ENCODE data around the gene CCRL2. TPM values are rescaled to one million over a fixed set of nuclear protein-coding genes. Genes with fewer than 3 reads are reported as not detected.

The CCRL2 gene, protein sequence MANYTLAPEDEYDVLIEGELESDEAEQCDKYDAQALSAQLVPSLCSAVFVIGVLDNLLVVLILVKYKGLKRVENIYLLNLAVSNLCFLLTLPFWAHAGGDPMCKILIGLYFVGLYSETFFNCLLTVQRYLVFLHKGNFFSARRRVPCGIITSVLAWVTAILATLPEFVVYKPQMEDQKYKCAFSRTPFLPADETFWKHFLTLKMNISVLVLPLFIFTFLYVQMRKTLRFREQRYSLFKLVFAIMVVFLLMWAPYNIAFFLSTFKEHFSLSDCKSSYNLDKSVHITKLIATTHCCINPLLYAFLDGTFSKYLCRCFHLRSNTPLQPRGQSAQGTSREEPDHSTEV
- 0.72 and 0.88 TPM in 2 replicates for total RNA-seq

DNA sequence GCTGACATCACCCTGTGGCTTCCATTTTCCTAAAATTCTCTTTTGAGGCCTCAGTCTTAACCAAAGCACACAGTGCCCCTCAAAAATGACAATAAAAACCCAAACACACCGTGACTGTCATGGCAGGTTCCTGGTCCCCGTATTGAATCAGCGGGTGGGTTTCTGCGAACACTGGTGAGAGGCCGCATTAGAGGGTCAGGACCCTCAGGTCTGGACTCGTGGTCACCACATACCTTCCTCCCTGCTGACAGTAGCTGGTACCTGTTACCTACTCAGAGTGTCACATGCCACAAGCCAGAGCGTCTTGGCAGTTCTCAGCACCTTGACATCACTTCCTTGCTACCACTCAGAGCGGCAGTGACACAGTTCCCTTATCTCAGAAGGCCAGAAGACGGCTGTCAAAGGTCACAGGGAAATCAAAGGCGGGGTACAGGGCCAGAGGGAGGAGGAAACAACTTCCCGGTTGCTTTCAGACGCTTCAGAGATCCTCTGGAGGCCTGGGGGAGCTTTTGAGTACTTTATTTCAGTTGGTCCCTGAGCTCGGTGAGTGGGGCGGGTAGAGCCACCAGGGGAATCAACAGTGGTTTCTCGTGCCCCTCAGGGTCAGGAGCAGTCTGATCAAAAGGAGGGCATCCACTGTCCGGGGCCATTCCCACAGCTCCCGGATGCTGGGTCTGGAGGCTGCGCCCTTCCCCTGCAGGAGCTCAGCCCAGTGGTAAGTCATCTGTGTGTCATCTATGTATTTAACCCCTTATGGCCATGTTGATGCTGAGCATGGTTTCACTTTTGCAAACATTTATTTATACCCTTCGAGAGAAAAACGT is at the start of gene CCRL2, which contains the start of gene CCR5AS:
TSS of gene CCRL2 (plus strand) at position 472 of the 824 bp plus-strand sequence. CDS start 821 bp downstream, outside the sequence.
TSS of gene CCR5AS (minus strand) at position 279 of the 824 bp plus-strand sequence.
- H3K4me1 ChIP-seq (ENCODE audit: insufficient read depth, low read length), result peaks cover 42% of the 10 kb centered on the region
- H3K79me2 ChIP-seq (ENCODE audit: insufficient read depth, low read length), result no peaks in the 10 kb centered on the region
- no peaks in the 10 kb centered on the region for H3K9me3 ChIP-seq (ENCODE audit: low read depth, low read length)
- H3K4me3 ChIP-seq (ENCODE audit: insufficient read depth, low read length), result peak within 1 kb of the TSS; percentile 62
- H3K27ac ChIP-seq (ENCODE audit: low read depth, low read length), result peak within 1 kb of the TSS; percentile 56
- no peaks in the 10 kb centered on the region for H3K36me3 ChIP-seq (ENCODE audit: insufficient read depth, low read length)
- no peaks in the 10 kb centered on the region for H4K20me1 ChIP-seq (ENCODE audit: insufficient read depth, low read length)
- H3K27me3 ChIP-seq (ENCODE audit: insufficient read depth, low read length), result peaks cover 3% of the 10 kb centered on the region
- peak within 1 kb of the TSS; percentile 93 for H2AFZ ChIP-seq (ENCODE audit: low read length)
- TF ChIP-seq, protein P1, sequence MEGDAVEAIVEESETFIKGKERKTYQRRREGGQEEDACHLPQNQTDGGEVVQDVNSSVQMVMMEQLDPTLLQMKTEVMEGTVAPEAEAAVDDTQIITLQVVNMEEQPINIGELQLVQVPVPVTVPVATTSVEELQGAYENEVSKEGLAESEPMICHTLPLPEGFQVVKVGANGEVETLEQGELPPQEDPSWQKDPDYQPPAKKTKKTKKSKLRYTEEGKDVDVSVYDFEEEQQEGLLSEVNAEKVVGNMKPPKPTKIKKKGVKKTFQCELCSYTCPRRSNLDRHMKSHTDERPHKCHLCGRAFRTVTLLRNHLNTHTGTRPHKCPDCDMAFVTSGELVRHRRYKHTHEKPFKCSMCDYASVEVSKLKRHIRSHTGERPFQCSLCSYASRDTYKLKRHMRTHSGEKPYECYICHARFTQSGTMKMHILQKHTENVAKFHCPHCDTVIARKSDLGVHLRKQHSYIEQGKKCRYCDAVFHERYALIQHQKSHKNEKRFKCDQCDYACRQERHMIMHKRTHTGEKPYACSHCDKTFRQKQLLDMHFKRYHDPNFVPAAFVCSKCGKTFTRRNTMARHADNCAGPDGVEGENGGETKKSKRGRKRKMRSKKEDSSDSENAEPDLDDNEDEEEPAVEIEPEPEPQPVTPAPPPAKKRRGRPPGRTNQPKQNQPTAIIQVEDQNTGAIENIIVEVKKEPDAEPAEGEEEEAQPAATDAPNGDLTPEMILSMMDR (IDR thresholded peaks at IDR 0.05; ENCODE audit: extremely low read depth, low read depth, low read length), result no peak
- peak within 1 kb of the TSS; percentile 78 for H3K4me2 ChIP-seq (ENCODE audit: insufficient read depth, low read length)
- peak; percentile 90 for DNase-seq (ENCODE audit: insufficient read length, low spot score, missing footprints)

DNA sequence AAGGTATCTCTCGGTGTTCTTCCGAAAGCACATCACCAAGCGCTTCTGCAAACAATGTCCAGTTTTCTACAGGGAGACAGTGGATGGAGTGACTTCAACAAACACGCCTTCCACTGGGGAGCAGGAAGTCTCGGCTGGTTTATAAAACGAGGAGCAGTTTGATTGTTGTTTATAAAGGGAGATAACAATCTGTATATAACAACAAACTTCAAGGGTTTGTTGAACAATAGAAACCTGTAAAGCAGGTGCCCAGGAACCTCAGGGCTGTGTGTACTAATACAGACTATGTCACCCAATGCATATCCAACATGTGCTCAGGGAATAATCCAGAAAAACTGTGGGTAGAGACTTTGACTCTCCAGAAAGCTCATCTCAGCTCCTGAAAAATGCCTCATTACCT is 48.6 kb upstream of the CCRL2 start:
- H3K27ac ChIP-seq (ENCODE audit: low read depth, low read length), result no peak overlapping the region
- H3K4me2 ChIP-seq (ENCODE audit: insufficient read depth, low read length), result no peak overlapping the region
- H3K4me1 ChIP-seq (ENCODE audit: insufficient read depth, low read length), result no peaks in the 10 kb centered on the region
- H3K36me3 ChIP-seq (ENCODE audit: insufficient read depth, low read length), result no peaks in the 10 kb centered on the region
- H3K27me3 ChIP-seq (ENCODE audit: insufficient read depth, low read length), result peaks cover 52% of the 10 kb centered on the region
- no peak for DNase-seq (ENCODE audit: insufficient read length, low spot score, missing footprints)
- no peaks in the 10 kb centered on the region for H4K20me1 ChIP-seq (ENCODE audit: insufficient read depth, low read length)
- H2AFZ ChIP-seq (ENCODE audit: low read length), result no peak overlapping the region
- TF ChIP-seq, protein P1 (IDR thresholded peaks at IDR 0.05; ENCODE audit: extremely low read depth, low read depth, low read length), result no peak
- no peaks in the 10 kb centered on the region for H3K9me3 ChIP-seq (ENCODE audit: low read depth, low read length)
- no peak overlapping the region for H3K4me3 ChIP-seq (ENCODE audit: insufficient read depth, low read length)
- no peaks in the 10 kb centered on the region for H3K79me2 ChIP-seq (ENCODE audit: insufficient read depth, low read length)

DNA sequence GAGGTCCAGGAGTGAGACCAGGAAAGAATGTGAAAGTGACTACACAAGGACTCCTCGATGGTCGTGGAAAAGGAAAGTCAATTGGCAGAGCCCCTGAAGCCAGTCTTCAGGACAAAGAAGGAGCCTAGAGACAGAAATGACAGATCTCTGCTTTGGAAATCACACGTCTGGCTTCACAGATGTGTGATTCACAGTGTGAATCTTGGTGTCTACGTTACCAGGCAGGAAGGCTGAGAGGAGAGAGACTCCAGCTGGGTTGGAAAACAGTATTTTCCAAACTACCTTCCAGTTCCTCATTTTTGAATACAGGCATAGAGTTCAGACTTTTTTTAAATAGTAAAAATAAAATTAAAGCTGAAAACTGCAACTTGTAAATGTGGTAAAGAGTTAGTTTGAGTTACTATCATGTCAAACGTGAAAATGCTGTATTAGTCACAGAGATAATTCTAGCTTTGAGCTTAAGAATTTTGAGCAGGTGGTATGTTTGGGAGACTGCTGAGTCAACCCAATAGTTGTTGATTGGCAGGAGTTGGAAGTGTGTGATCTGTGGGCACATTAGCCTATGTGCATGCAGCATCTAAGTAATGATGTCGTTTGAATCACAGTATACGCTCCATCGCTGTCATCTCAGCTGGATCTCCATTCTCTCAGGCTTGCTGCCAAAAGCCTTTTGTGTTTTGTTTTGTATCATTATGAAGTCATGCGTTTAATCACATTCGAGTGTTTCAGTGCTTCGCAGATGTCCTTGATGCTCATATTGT is 47.1 kb upstream of the CCRL2 start:
- Histone ChIP-seq H3K4me3 (ENCODE audit: insufficient read depth, low read length) (no peak overlapping the region), H3K27me3 (ENCODE audit: insufficient read depth, low read length) (peaks cover 52% of the 10 kb centered on the region), H3K4me2 (ENCODE audit: insufficient read depth, low read length) (no peak overlapping the region), H3K4me1 (ENCODE audit: insufficient read depth, low read length) (no peaks in the 10 kb centered on the region), H3K79me2 (ENCODE audit: insufficient read depth, low read length) (no peaks in the 10 kb centered on the region), H3K9me3 (ENCODE audit: low read depth, low read length) (no peaks in the 10 kb centered on the region), H3K27ac (ENCODE audit: low read depth, low read length) (no peak overlapping the region), H2AFZ (ENCODE audit: low read length) (peak overlapping the region; percentile 15), H4K20me1 (ENCODE audit: insufficient read depth, low read length) (no peaks in the 10 kb centered on the region), H3K36me3 (ENCODE audit: insufficient read depth, low read length) (no peaks in the 10 kb centered on the region)
- TF ChIP-seq, protein P1 (IDR thresholded peaks at IDR 0.05; ENCODE audit: extremely low read depth, low read depth, low read length), result no peak
- no peak for DNase-seq (ENCODE audit: insufficient read length, low spot score, missing footprints)

All from osteoblast (primary cell).